GM23338 (cell line): ENCODE data around the gene BNIP5. TPM values are rescaled to one million over a fixed set of nuclear protein-coding genes. Genes with fewer than 3 reads are reported as not detected.

Source experiments
- ATAC-seq: fragments of 200-7000 bp; cut with Tn5 transposase; 3 replicates; pipeline ENCODE4 v1.9.1; 2020
- DNase-seq: peaks from one replicate; pipeline ENCODE4 v3.0.0-alpha.2; 2015; ENCODE audit warnings: low spot score
- H2AFZ ChIP-seq: fragments of 200-600 bp; sonication (generic); 2 replicates; pipeline ENCODE4 v1.8.0; 2016; ENCODE audit warnings: antibody characterized with exemption, mild to moderate bottlenecking, moderate library complexity
- H3F3A ChIP-seq: fragments of 200-600 bp; sonication (generic); replicated peaks from 2 replicates; pipeline ENCODE4 v1.8.0; 2017; ENCODE audit warnings: antibody characterized with exemption, mixed run types, low read depth
- H3K27ac ChIP-seq: fragments of 200-600 bp; sonication (generic); 2 replicates; pipeline ENCODE4 v1.6.1; 2016; ENCODE audit warnings: low read depth
- H3K27me3 ChIP-seq: fragments of 200-600 bp; sonication (generic); 2 replicates; pipeline ENCODE4 v1.8.0; 2016; ENCODE audit warnings: mild to moderate bottlenecking, mixed run types, moderate library complexity; ENCODE audit not compliant: insufficient read depth
- H3K36me3 ChIP-seq: fragments of 200-600 bp; sonication (generic); 2 replicates; pipeline ENCODE4 v1.8.0; 2016; ENCODE audit warnings: mild to moderate bottlenecking; ENCODE audit not compliant: insufficient read depth
- H3K4me1 ChIP-seq: fragments of 200-600 bp; sonication (generic); 2 replicates; pipeline ENCODE4 v1.8.0; 2016; ENCODE audit warnings: mild to moderate bottlenecking, moderate library complexity; ENCODE audit not compliant: insufficient read depth
- H3K4me2 ChIP-seq: fragments of 200-600 bp; sonication (generic); 2 replicates; pipeline ENCODE4 v1.7.1; 2017; ENCODE audit warnings: mixed run types
- H3K4me3 ChIP-seq: fragments of 200-600 bp; sonication (generic); 2 replicates; pipeline ENCODE4 v1.6.1; 2016; ENCODE audit warnings: mixed run types
- H3K79me2 ChIP-seq: fragments of 200-600 bp; sonication (generic); replicated peaks from 2 replicates; pipeline ENCODE4 v1.8.0; 2017; ENCODE audit warnings: mild to moderate bottlenecking; ENCODE audit not compliant: insufficient read depth
- H3K9me2 ChIP-seq: fragments of 200-600 bp; sonication (generic); 2 replicates; pipeline ENCODE4 v1.8.0; 2017; ENCODE audit not compliant: insufficient read depth
- H4K20me1 ChIP-seq: fragments of 200-600 bp; sonication (generic); replicated peaks from 2 replicates; pipeline ENCODE4 v1.8.0; 2017; ENCODE audit warnings: mild to moderate bottlenecking; ENCODE audit not compliant: insufficient read depth
- H3K27ac Mint-ChIP-seq: 2 replicates; pipeline ENCODE4 v1.8.0; 2020; ENCODE audit warnings: inconsistent platforms, mild to moderate bottlenecking, moderate library complexity, mixed read lengths
- H3K27me3 Mint-ChIP-seq: 3 replicates; pipeline ENCODE4 v1.8.0; 2022; ENCODE audit warnings: low read depth, mild to moderate bottlenecking, moderate library complexity, mixed read lengths, inconsistent platforms; ENCODE audit not compliant: insufficient read depth, poor library complexity
- H3K36me3 Mint-ChIP-seq: 3 replicates; pipeline ENCODE4 v1.8.0; 2021; ENCODE audit warnings: low read depth, mild to moderate bottlenecking, inconsistent platforms, moderate library complexity, mixed read lengths
- H3K4me1 Mint-ChIP-seq: 3 replicates; pipeline ENCODE4 v1.8.0; 2020; ENCODE audit warnings: mild to moderate bottlenecking, inconsistent platforms, mixed read lengths
- H3K4me3 Mint-ChIP-seq: 3 replicates; pipeline ENCODE4 v1.8.0; 2021; ENCODE audit warnings: moderate library complexity, mild to moderate bottlenecking, inconsistent platforms, mixed read lengths
- H3K9me3 Mint-ChIP-seq: 3 replicates; pipeline ENCODE4 v1.8.0; 2020; ENCODE audit warnings: moderate library complexity, mild to moderate bottlenecking, inconsistent platforms, mixed read lengths
- EZH2 ChIP-seq: fragments of 200-600 bp; sonication (generic); IDR thresholded peaks from one replicate; pipeline ENCODE4 v1.8.0; 2017; ENCODE audit warnings: antibody characterized with exemption, mild to moderate bottlenecking, low read depth; ENCODE audit not compliant: unreplicated experiment
- EZH2phosphoT487 ChIP-seq: fragments of 200-600 bp; sonication (generic); IDR thresholded peaks from one replicate; pipeline ENCODE4 v1.8.1; 2018; ENCODE audit warnings: antibody characterized with exemption; ENCODE audit not compliant: unreplicated experiment
- JUNB ChIP-seq: IDR thresholded peaks from one replicate; pipeline ENCODE4 v1.6.1; 2016; ENCODE audit warnings: antibody characterized with exemption; ENCODE audit not compliant: unreplicated experiment
- NANOG ChIP-seq: IDR thresholded peaks from 2 replicates; pipeline ENCODE4 v1.6.1; 2016; ENCODE audit warnings: antibody characterized with exemption, borderline replicate concordance
- POLR2AphosphoS5 ChIP-seq: IDR thresholded peaks from 2 replicates; pipeline ENCODE4 v1.6.1; 2016; ENCODE audit warnings: antibody characterized with exemption, low read depth
- STAT1 ChIP-seq: IDR thresholded peaks from one replicate; pipeline ENCODE4 v1.6.1; 2016; ENCODE audit warnings: antibody characterized with exemption; ENCODE audit not compliant: unreplicated experiment
- ZNF114 ChIP-seq: fragments of 250-450 bp; sonication (Bioruptor Pico); IDR thresholded peaks from 2 replicates; pipeline ENCODE4 v1.5.0; 2020; ENCODE audit warnings: mild to moderate bottlenecking, moderate library complexity
- ZNF331 ChIP-seq: fragments of 250-450 bp; sonication (Bioruptor Pico); IDR thresholded peaks from 2 replicates; pipeline ENCODE4 v1.5.0; 2020; ENCODE audit warnings: low read depth, mild to moderate bottlenecking, moderate library complexity
- polyA plus RNA-seq: library from polyadenylated mRNA; unstranded; fragments of >200 nt; fragmentation: Nextera tagmentation; extraction: Ambion mirVana; gene quantifications from 2 replicates; pipeline ENCODE4 v1.2.1, GENCODE V29; 2016
- total RNA-seq: library from RNA; depleted of rRNA; stranded (reverse); fragments of >200 nt; shearing (Covaris generic); gene quantifications from 2 replicates; pipeline ENCODE4 v1.2.3, GENCODE V29; 2014
- TF ChIP-seq, protein P1 (sequence below): IDR thresholded peaks from 2 replicates; pipeline ENCODE4 v1.6.1; 2016; ENCODE audit warnings: antibody characterized with exemption
- TF ChIP-seq, protein P2 (sequence below): fragments of 250-450 bp; sonication (Bioruptor Pico); IDR thresholded peaks from 2 replicates; pipeline ENCODE4 v1.5.0; 2020; ENCODE audit warnings: mild to moderate bottlenecking, moderate library complexity

Gene BNIP5
- total and polyA plus RNA-seq, 2 experiments from 2014 or later = not detected

DNA sequence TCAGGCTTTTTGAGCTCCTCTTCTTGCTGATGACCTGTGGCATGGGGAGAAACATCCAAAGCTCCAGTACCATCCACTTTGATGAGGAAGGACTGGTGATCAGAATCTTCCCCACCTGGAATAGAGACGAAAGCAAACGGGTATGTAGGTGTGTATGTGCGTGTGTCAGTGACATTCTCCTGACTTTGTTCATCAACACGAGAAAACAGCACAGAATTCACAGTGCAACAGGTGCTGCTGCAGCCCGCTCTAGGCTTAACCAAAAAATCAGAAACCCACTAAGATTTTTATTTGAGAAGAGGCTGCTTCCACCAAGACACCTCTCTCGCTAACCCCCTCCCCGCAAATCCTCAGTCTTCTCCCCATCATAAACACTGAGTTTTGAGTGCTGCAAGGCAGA, 8.1 kb downstream of the BNIP5 start:
- H3K4me1 Mint-ChIP-seq = peaks cover 32% of the 10 kb centered on the region
- ATAC-seq = no peak
- Histone ChIP-seq H3F3A (no peaks in the 10 kb centered on the region), H3K4me3 (no peak overlapping the region), H3K27me3 (no peaks in the 10 kb centered on the region), H3K9me2 (no peaks in the 10 kb centered on the region), H2AFZ (no peak overlapping the region), H3K36me3 (no peaks in the 10 kb centered on the region), H3K4me2 (no peak overlapping the region), H4K20me1 (no peaks in the 10 kb centered on the region), H3K79me2 (no peaks in the 10 kb centered on the region), H3K27ac (no peak overlapping the region), H3K4me1 (no peaks in the 10 kb centered on the region; the same call in 1 of the 2 replicates)
- TF ChIP-seq JUNB (no peak), ZNF331 (CRISPR knock-in tag) (no peak), EZH2phosphoT487 (no peak), NANOG (no peak), EZH2 (no peak), STAT1 (no peak), ZNF114 (CRISPR knock-in tag) (no peak), POLR2AphosphoS5 (no peak)
- TF ChIP-seq, protein P1, sequence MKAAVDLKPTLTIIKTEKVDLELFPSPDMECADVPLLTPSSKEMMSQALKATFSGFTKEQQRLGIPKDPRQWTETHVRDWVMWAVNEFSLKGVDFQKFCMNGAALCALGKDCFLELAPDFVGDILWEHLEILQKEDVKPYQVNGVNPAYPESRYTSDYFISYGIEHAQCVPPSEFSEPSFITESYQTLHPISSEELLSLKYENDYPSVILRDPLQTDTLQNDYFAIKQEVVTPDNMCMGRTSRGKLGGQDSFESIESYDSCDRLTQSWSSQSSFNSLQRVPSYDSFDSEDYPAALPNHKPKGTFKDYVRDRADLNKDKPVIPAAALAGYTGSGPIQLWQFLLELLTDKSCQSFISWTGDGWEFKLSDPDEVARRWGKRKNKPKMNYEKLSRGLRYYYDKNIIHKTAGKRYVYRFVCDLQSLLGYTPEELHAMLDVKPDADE = no peak
- TF ChIP-seq, protein P2, sequence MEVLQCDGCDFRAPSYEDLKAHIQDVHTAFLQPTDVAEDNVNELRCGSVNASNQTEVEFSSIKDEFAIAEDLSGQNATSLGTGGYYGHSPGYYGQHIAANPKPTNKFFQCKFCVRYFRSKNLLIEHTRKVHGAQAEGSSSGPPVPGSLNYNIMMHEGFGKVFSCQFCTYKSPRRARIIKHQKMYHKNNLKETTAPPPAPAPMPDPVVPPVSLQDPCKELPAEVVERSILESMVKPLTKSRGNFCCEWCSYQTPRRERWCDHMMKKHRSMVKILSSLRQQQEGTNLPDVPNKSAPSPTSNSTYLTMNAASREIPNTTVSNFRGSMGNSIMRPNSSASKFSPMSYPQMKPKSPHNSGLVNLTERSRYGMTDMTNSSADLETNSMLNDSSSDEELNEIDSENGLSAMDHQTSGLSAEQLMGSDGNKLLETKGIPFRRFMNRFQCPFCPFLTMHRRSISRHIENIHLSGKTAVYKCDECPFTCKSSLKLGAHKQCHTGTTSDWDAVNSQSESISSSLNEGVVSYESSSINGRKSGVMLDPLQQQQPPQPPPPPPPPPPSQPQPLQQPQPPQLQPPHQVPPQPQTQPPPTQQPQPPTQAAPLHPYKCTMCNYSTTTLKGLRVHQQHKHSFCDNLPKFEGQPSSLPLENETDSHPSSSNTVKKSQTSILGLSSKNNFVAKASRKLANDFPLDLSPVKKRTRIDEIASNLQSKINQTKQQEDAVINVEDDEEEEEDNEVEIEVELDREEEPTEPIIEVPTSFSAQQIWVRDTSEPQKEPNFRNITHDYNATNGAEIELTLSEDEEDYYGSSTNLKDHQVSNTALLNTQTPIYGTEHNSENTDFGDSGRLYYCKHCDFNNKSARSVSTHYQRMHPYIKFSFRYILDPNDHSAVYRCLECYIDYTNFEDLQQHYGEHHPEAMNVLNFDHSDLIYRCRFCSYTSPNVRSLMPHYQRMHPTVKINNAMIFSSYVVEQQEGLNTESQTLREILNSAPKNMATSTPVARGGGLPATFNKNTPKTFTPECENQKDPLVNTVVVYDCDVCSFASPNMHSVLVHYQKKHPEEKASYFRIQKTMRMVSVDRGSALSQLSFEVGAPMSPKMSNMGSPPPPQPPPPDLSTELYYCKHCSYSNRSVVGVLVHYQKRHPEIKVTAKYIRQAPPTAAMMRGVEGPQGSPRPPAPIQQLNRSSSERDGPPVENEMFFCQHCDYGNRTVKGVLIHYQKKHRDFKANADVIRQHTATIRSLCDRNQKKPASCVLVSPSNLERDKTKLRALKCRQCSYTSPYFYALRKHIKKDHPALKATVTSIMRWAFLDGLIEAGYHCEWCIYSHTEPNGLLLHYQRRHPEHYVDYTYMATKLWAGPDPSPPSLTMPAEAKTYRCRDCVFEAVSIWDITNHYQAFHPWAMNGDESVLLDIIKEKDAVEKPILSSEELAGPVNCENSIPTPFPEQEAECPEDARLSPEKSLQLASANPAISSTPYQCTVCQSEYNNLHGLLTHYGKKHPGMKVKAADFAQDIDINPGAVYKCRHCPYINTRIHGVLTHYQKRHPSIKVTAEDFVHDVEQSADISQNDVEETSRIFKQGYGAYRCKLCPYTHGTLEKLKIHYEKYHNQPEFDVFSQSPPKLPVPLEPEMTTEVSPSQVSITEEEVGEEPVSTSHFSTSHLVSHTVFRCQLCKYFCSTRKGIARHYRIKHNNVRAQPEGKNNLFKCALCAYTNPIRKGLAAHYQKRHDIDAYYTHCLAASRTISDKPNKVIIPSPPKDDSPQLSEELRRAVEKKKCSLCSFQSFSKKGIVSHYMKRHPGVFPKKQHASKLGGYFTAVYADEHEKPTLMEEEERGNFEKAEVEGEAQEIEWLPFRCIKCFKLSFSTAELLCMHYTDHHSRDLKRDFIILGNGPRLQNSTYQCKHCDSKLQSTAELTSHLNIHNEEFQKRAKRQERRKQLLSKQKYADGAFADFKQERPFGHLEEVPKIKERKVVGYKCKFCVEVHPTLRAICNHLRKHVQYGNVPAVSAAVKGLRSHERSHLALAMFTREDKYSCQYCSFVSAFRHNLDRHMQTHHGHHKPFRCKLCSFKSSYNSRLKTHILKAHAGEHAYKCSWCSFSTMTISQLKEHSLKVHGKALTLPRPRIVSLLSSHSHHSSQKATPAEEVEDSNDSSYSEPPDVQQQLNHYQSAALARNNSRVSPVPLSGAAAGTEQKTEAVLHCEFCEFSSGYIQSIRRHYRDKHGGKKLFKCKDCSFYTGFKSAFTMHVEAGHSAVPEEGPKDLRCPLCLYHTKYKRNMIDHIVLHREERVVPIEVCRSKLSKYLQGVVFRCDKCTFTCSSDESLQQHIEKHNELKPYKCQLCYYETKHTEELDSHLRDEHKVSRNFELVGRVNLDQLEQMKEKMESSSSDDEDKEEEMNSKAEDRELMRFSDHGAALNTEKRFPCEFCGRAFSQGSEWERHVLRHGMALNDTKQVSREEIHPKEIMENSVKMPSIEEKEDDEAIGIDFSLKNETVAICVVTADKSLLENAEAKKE (CRISPR knock-in tag) = no peak
- no peaks in the 10 kb centered on the region; the same call in 2 of the 3 replicates for H3K36me3 Mint-ChIP-seq
- no peaks in the 10 kb centered on the region; the same call in 2 of the 3 replicates for H3K9me3 Mint-ChIP-seq
- H3K27me3 Mint-ChIP-seq = peaks cover 15% of the 10 kb centered on the region
- no peak for DNase-seq
- H3K4me3 Mint-ChIP-seq = no peak overlapping the region
- H3K27ac Mint-ChIP-seq = no peak overlapping the region
